ENCODE measurements around the gene DDN. TPM values are rescaled to one million over a fixed set of nuclear protein-coding genes. Genes with fewer than 3 reads are reported as not detected.
A peak's percentile ranks its signal among the peaks of the same experiment; 100 is the strongest.

The DDN gene
- total RNA-seq, 4 donors from 2014 or later = 0.12 to 0.65 TPM; not detected in 2

DNA sequence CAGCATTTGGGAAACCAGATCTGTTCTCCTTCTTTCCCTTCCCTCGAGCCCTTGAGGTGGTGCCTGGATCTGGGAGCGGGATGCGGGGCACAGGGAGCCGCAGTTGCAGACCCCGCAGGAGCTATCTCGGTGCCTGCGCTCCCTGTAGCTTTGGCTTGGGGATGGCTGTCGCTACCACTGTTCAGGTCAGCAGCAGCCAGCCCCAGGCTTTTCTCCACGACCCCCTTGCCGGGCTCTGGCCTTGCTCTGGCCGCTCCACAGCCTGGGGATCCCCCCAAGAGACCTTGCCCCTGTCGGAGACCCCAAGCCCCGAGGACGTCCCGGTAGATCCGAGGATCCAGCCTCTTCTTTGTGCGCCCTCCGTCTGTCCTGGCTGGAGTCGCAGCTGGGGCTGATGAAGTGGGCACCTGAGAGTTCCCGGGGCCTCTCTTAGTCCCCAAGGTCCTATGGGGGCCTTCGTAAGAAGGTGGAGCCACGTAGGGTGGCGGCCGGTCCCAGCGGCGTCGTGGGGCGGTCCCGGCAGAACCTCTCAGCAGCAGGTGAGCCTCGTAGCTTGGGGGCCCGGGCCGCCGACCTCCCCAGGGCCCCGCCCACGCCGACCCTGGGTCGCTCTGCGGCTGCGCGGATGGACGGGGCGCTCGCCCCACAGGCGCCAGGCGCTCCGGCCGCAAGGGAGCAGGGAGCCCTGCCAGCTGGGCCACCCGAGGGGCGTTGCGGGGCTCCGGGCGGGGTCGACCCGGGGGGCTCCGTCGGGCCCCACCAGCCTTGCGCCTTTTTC lies 1.3 kb downstream of the DDN start:
- TF ChIP-seq, protein P1, sequence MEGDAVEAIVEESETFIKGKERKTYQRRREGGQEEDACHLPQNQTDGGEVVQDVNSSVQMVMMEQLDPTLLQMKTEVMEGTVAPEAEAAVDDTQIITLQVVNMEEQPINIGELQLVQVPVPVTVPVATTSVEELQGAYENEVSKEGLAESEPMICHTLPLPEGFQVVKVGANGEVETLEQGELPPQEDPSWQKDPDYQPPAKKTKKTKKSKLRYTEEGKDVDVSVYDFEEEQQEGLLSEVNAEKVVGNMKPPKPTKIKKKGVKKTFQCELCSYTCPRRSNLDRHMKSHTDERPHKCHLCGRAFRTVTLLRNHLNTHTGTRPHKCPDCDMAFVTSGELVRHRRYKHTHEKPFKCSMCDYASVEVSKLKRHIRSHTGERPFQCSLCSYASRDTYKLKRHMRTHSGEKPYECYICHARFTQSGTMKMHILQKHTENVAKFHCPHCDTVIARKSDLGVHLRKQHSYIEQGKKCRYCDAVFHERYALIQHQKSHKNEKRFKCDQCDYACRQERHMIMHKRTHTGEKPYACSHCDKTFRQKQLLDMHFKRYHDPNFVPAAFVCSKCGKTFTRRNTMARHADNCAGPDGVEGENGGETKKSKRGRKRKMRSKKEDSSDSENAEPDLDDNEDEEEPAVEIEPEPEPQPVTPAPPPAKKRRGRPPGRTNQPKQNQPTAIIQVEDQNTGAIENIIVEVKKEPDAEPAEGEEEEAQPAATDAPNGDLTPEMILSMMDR (IDR thresholded peaks at IDR 0.05) = no peak
- no peak for ATAC-seq (ENCODE audit: low FRiP score)
- no peak for DNase-seq (ENCODE audit: low spot score)

DNA sequence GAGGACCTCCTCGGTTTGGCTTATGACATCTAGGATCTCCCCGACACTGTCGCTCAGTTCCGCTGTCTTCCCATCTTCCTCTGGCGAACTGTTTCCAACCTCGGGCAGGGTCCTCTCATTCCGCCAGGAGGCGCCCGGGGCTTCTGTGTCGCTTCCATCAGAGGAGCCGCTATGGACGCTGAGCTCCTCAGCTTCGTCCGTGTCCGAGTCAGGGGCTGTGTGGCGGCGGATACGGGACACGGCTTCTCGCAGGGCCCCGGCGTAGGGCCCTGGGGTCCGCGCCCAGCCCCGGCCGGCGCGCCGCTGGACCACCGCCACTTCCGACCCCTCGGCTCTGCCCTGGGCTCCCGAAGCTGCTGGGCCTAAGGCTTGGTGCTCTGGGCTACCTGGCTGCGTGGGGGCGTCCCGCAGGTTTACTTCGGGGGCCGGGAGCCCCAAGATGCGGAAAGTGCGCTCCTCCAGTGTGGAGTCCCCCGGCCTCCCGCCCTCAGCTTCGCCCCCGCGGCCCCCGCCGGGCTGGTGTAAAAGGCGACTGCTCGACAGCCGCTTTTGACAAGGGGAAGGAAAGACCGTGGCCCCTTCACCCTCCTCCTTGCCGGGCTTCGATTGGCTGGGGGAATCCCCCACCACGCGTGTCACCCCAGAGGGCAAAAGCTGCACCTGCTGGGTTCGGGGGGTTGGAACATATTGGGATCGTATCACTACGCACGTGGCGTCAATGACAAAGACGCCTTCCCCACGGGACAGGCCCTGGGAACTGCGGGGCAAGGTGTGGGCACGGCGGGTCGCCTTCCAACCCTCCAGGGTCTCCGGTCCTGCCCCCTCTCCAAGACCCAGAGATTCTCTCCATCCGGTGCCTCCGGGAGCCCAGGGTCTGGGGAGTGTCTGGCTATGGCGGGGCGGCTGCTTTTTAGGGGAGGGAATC lies 2.1 kb downstream of the DDN start:
- ATAC-seq (ENCODE audit: low FRiP score) (peak; percentile 31), DNase-seq (ENCODE audit: low spot score) (peak; percentile 51)
- TF ChIP-seq, protein P1 (IDR thresholded peaks at IDR 0.05) = no peak

DNA sequence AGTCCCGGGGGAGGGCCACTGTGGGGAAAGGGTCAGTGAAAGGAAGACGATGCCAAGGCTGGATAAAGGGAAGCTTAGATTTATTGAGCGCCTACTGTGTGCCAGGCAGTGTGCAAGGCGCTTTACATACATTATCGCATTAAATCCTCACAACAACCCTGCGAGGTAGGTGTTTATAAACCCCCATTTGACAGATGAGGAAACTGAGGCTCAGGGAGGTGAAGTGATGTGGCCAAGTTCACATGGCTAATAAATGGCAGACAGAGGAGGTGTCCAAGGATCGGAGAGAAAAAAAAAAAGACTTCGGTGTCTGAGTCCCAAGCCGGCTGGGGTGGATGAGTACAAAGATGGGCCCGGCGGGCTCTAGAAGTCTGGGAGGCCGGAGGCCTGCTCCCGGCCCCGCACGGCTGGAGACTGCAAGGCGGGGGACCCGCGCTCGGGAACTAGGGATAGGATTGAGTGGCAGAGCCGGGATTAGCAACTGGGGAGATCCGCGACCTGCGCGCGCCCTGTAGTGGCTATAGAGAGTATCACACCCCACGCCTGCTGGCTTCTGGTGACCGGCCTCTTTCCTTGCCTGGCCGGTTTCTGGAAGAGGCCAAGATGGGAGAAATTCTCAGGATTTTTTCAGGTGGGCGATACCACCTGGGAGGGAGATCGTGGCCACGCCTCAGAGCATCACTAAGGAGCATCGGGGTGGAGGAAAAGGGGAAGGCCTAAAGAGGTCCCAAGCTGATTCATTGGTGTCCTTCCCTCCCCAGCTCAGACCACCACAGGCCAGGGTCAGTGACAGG lies 3.9 kb downstream of the DDN start:
- TF ChIP-seq, protein P1 (IDR thresholded peaks at IDR 0.05) = peak in 1 of 3 donors; percentile 44
- DNase-seq (ENCODE audit: low spot score) (peak; percentile 55), ATAC-seq (ENCODE audit: low FRiP score) (peak; percentile 85)

DNA sequence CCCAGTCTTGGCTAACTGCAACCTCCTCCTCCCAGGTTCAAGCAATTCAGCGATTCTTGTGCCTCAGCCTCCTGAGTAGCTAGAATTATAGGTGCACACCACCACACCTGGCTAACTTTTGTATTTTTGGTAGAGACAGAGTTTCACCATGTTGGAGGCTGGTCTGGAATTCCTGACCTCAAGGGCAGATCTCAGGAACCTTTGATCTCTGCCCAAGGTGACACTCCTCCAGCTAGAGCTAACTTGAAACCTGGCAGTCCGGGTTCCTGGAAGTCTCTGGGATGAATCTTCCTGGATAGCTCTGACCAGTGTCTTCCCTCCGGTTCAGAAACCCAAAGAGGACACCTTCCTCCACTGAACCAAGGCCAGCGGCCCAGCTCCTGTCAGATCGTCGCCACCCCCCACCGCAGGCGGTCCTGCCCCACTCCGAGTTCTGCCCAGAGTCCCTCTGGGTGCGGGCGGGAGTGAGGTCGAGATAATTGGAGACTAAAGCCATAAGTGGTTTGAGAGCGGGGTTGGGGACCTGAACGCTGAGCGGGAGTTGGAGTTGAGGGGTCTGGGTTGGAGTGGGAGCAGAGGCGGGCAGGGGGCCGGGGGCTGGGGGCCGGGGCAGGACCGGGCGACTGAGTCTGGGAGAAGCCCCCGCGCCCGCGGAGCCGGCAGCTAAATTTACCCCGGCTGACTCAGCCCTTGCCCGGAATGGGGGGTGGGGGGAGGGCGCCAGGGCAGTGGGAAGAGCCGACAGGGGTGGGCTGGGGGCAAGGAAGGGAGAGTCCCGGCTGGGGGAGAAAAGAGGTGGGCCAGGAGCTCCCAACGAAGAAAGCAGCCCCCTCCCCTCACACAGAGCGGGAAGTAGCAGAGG lies 4.7 kb downstream of the DDN start:
- ATAC-seq (ENCODE audit: low FRiP score) (no peak), DNase-seq (ENCODE audit: low spot score) (no peak)
- TF ChIP-seq, protein P1 (IDR thresholded peaks at IDR 0.05) = no peak

DNA sequence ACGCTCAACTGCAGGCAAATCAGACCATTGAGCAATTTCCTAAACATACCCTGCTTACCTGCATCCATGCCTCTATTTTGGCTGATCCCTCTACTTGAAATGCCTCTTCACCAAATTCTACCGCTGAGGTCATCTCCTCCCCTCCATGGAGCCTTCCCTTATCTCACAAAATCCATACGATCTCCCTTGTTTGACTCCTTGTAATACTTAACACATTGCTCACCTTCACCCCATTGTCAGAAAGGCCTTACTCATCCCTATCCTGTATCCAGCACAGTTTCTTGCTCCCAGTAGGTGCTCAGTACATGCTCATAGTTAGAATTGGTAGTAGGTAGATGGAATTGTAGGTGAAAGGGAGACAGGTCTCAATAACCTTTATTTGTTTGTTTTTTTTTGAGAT lies 5.4 kb downstream of the DDN start:
- DNase-seq (ENCODE audit: low spot score) = no peak
- TF ChIP-seq, protein P1 (IDR thresholded peaks at IDR 0.05) = no peak
- no peak for ATAC-seq (ENCODE audit: low FRiP score)

Measured in omental fat pad (tissue), 4 donors.